HepG2 (cell line): ENCODE measurements around the gene KRT12. TPM values are rescaled to one million over a fixed set of nuclear protein-coding genes. Genes with fewer than 3 reads are reported as not detected.
A peak's percentile ranks its signal among the peaks of the same experiment; 100 is the strongest.

Experiments
- DNMT3B ChIP-seq: conservative IDR thresholded peaks from 2 replicates; pipeline ENCODE4 v1.6.1; 2016; ENCODE audit warnings: missing biosample characterization, control low read depth
- EHMT2 ChIP-seq: fragments of 200-600 bp; sonication (generic); IDR thresholded peaks from 2 replicates; pipeline ENCODE4 v1.7.0; 2017; ENCODE audit warnings: antibody characterized with exemption, low read depth, low read length, borderline replicate concordance
- ETV6 ChIP-seq: sonication (generic); formaldehyde crosslinking; conservative IDR thresholded peaks from 2 replicates; pipeline ENCODE4 v1.4.0; 2020; ENCODE audit warnings: missing genetic modification reagents
- FOXM1 ChIP-seq: sonication (generic); formaldehyde crosslinking; IDR thresholded peaks from 2 replicates; pipeline ENCODE4 v1.5.0; 2020; ENCODE audit warnings: missing genetic modification reagents
- MAZ ChIP-seq, 2 experiments: sonication (generic) in 1 of 2; formaldehyde crosslinking in 1 of 2; IDR thresholded peaks; 2 replicates each; pipeline versions ENCODE4 v1.5.0 to v1.6.1; 2012 to 2020; ENCODE audit warnings: low read depth in 2 of 2, mild to moderate bottlenecking in 2 of 2, borderline replicate concordance in 1 of 2, improper control_type of control experiment in 1 of 2, low read length in 1 of 2, missing genetic modification reagents in 1 of 2, moderate library complexity in 1 of 2
- NFYB ChIP-seq: sonication (generic); formaldehyde crosslinking; IDR thresholded peaks from 2 replicates; pipeline ENCODE4 v1.4.0; 2020; ENCODE audit warnings: missing genetic modification reagents
- PHF21A ChIP-seq: sonication (generic); formaldehyde crosslinking; IDR thresholded peaks from 2 replicates; pipeline ENCODE4 v1.5.0; 2020; ENCODE audit warnings: mild to moderate bottlenecking, missing genetic modification reagents
- PHF8 ChIP-seq: sonication (generic); formaldehyde crosslinking; IDR thresholded peaks from 2 replicates; pipeline ENCODE4 v1.5.0; 2020; ENCODE audit warnings: missing genetic modification reagents
- RNF2 ChIP-seq: fragments of 450-650 bp; conservative IDR thresholded peaks from 2 replicates; pipeline ENCODE4 v1.6.1; 2016; ENCODE audit warnings: low read depth
- SMC3 ChIP-seq: IDR thresholded peaks from 2 replicates; pipeline ENCODE4 v1.6.1; 2011; ENCODE audit warnings: low read length, improper control_type of control experiment
- STAG1 ChIP-seq: sonication (generic); formaldehyde crosslinking; IDR thresholded peaks from 2 replicates; pipeline ENCODE4 v1.4.0; 2020; ENCODE audit warnings: missing genetic modification reagents
- STAT6 ChIP-seq: sonication (generic); formaldehyde crosslinking; IDR thresholded peaks from 2 replicates; pipeline ENCODE4 v1.4.0; 2020; ENCODE audit warnings: missing genetic modification reagents, mild to moderate bottlenecking, borderline replicate concordance
- TBL1XR1 ChIP-seq: fragments of 150-350 bp; IDR thresholded peaks from 2 replicates; pipeline ENCODE4 v1.6.1; 2014; ENCODE audit warnings: borderline replicate concordance, low read length; ENCODE audit not compliant: partially characterized antibody
- TBX2 ChIP-seq: sonication (generic); formaldehyde crosslinking; IDR thresholded peaks from 2 replicates; pipeline ENCODE4 v1.5.0; 2020; ENCODE audit warnings: missing genetic modification reagents, mild to moderate bottlenecking, borderline replicate concordance
- TFDP2 ChIP-seq: sonication (generic); formaldehyde crosslinking; IDR thresholded peaks from 2 replicates; pipeline ENCODE4 v1.4.0; 2020; ENCODE audit warnings: missing genetic modification reagents
- YEATS4 ChIP-seq: sonication (generic); formaldehyde crosslinking; IDR thresholded peaks from 2 replicates; pipeline ENCODE4 v1.4.0; 2020; ENCODE audit warnings: missing genetic modification reagents, borderline replicate concordance
- YY1 ChIP-seq: IDR thresholded peaks from 2 replicates; pipeline ENCODE4 v1.6.1; 2011; ENCODE audit warnings: low read length, low read depth, moderate library complexity, mild to moderate bottlenecking; ENCODE audit not compliant: insufficient read depth, insufficient replicate concordance
- ZBTB38 ChIP-seq: sonication (generic); formaldehyde crosslinking; IDR thresholded peaks from 2 replicates; pipeline ENCODE4 v1.5.1; 2020; ENCODE audit warnings: mild to moderate bottlenecking, missing genetic modification reagents
- ZFX ChIP-seq: sonication (generic); formaldehyde crosslinking; IDR thresholded peaks from 2 replicates; pipeline ENCODE4 v1.4.0; 2020; ENCODE audit warnings: mild to moderate bottlenecking, low read depth, missing genetic modification reagents, moderate library complexity
- ZNF530 ChIP-seq: sonication (generic); formaldehyde crosslinking; IDR thresholded peaks from 2 replicates; pipeline ENCODE4 v1.5.0; 2020; ENCODE audit warnings: low read depth, mild to moderate bottlenecking, missing genetic modification reagents
- ZNF549 ChIP-seq: sonication (generic); formaldehyde crosslinking; IDR thresholded peaks from 2 replicates; pipeline ENCODE4 v1.5.0; 2020; ENCODE audit warnings: missing genetic modification reagents
- ZNF784 ChIP-seq: sonication (generic); formaldehyde crosslinking; IDR thresholded peaks from 2 replicates; pipeline ENCODE4 v1.5.1; 2020; ENCODE audit warnings: missing genetic modification reagents, mild to moderate bottlenecking, borderline replicate concordance
- polyA plus RNA-seq, 8 experiments: library from polyadenylated mRNA; depleted of rRNA in 3 of 8; stranded (reverse) in 7 of 8; unstranded in 1 of 8; fragments of >200 nt; fragmentation: Illumina TruSeq in 4 of 8; extraction: Trizol in 4 of 8; gene quantifications; 2 replicates each; pipeline versions ENCODE4 v1.2.1 to v1.2.3, GENCODE V29; 2011 to 2016; ENCODE audit warnings: low read depth in 4 of 8, missing spikeins in 1 of 8, mixed read lengths in 1 of 8; ENCODE audit not compliant: insufficient read depth in 1 of 8
- total RNA-seq, 5 experiments: library from RNA; depleted of rRNA; stranded (reverse); fragments of >200 nt; fragmentation: Illumina TruSeq; extraction: Trizol; gene quantifications; 2 replicates each; pipeline ENCODE4 v1.2.3, GENCODE V29; 2016; ENCODE audit warnings: low read depth in 1 of 5

The KRT12 gene
- total and polyA plus RNA-seq, 2 of the 13 experiments (the other 11 are each of a cell fraction or from before 2014, with no cell fraction given) = 0.07 to 0.09 TPM

DNA sequence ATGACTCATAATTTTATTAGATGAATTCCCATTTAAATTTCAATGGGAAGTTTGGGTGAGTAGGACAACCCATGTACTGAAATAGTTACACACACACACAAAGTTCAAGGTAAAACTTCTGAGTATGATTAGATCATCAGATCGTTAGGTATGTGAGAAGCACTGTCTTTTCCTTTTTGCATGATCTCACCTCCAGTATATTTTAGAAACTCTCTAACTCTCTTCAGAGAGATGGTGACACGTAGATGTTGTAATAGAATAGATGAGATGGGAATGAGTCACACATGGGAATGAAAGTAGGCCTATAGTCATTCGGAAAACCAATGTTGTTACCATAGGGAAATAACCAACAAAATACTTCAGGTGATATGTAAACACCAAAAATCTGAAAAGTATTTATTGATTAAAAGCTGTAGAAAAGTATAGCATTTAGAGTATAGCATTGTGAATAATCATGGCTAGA, 48.2 kb upstream of the KRT12 start (continued):
- TF ChIP-seq STAT6 (CRISPR knock-in tag) (no peak), EHMT2 (no peak), TFDP2 (CRISPR knock-in tag) (no peak), DNMT3B (CRISPR knock-in tag) (peak; percentile 65; the same call in 1 of the 2 replicates), RNF2 (no peak), ZNF549 (CRISPR knock-in tag) (no peak), ZFX (CRISPR knock-in tag) (no peak), PHF21A (no peak), ZBTB38 (no peak), ETV6 (no peak), TBL1XR1 (no peak), ZNF784 (CRISPR knock-in tag) (no peak), MAZ (IDR thresholded peaks at IDR 0.05; ENCODE audit: borderline replicate concordance, low read depth, low read length) (no peak), MAZ (CRISPR knock-in tag; IDR thresholded peaks at IDR 0.05; ENCODE audit: low read depth) (no peak), NFYB (no peak), YEATS4 (CRISPR knock-in tag) (no peak), STAG1 (CRISPR knock-in tag) (peak; percentile 9; the same call in 1 of the 2 replicates), YY1 (no peak), SMC3 (peak; percentile 4), ZNF530 (CRISPR knock-in tag) (no peak), FOXM1 (CRISPR knock-in tag) (no peak), TBX2 (CRISPR knock-in tag) (no peak), PHF8 (CRISPR knock-in tag) (no peak)
